T-cell (primary cell): ENCODE measurements around the gene SLC43A3. TPM values are rescaled to one million over a fixed set of nuclear protein-coding genes. Genes with fewer than 3 reads are reported as not detected.

Experiments
- ATAC-seq, 4 experiments: fragments of 200-7000 bp in 3 of 4; fragments of 150-1000 bp in 1 of 4; cut with Tn5 transposase; replicated peaks in 1 of 4; 1 replicate in 3 of 4; 2 replicates in 1 of 4; pipeline ENCODE4 v1.10.0; 2021; ENCODE audit warnings: moderate library complexity in 3 of 4, mild to moderate bottlenecking in 2 of 4, moderate number of reproducible peaks in 1 of 4
- CTCF ChIA-PET, 2 donors: fragments of 300-600 bp; sonication (Branson Sonifier 250); formaldehyde crosslinking; loops; one replicate each; lab custom pipeline; 2022; ENCODE audit warnings: antibody characterized with exemption in 2 of 2; lab: Charles Lee
- POLR2A ChIA-PET, 2 donors: fragments of 300-600 bp; sonication (Branson Sonifier 250); formaldehyde crosslinking; loops; one replicate each; lab custom pipeline; 2022; ENCODE audit warnings: antibody characterized with exemption in 2 of 2; lab: Charles Lee
- DNase-seq, 35 experiments: peaks; one replicate each; pipeline versions ENCODE4 v3.0.0 to v3.0.0-alpha.2; 2013 to 2023
- H3K27ac ChIP-seq: one replicate; pipeline ENCODE4 v1.5.1; 2013; ENCODE audit warnings: low read length
- H3K27me3 ChIP-seq, 2 experiments: replicated peaks in 1 of 2; 1 replicate in 1 of 2; 2 replicates in 1 of 2; pipeline versions ENCODE4 v1.6.1 to v1.7.0; 2013; ENCODE audit warnings: low read length in 1 of 2, mixed read lengths in 1 of 2; ENCODE audit not compliant: control insufficient read depth in 2 of 2, insufficient read depth in 2 of 2; ENCODE audit errors: extremely low read depth in 1 of 2
- H3K36me3 ChIP-seq, 2 donors: 1 replicate in 1 of 2; 2 replicates in 1 of 2; pipeline versions ENCODE4 v1.6.1 to v1.7.0; 2013; ENCODE audit warnings: low read length in 1 of 2; ENCODE audit not compliant: control insufficient read depth in 2 of 2, insufficient read depth in 1 of 2; ENCODE audit errors: extremely low read depth in 1 of 2
- H3K4me1 ChIP-seq, 2 experiments: 1 replicate in 1 of 2; 2 replicates in 1 of 2; pipeline versions ENCODE4 v1.6.1 to v1.7.0; 2013; ENCODE audit warnings: low read length in 2 of 2, mixed read lengths in 1 of 2; ENCODE audit not compliant: insufficient read depth in 2 of 2, control insufficient read depth in 1 of 2; ENCODE audit errors: extremely low read depth in 1 of 2
- H3K4me3 ChIP-seq, 2 donors: 1 replicate in 1 of 2; 2 replicates in 1 of 2; pipeline versions ENCODE4 v1.5.1 to v1.7.0; 2013; ENCODE audit warnings: mild to moderate bottlenecking in 2 of 2, low read length in 1 of 2, moderate library complexity in 1 of 2; ENCODE audit not compliant: control insufficient read depth in 1 of 2; ENCODE audit errors: extremely low read depth in 1 of 2
- H3K9me3 ChIP-seq: 2 replicates; pipeline ENCODE4 v1.7.0; 2013
- H3K27ac Mint-ChIP-seq, 2 donors: one replicate each; pipeline ENCODE4 v1.8.0; 2020 to 2021; ENCODE audit warnings: mild to moderate bottlenecking in 2 of 2, mixed read lengths in 2 of 2
- H3K27me3 Mint-ChIP-seq, 2 donors: one replicate each; pipeline ENCODE4 v1.8.0; 2021 to 2022; ENCODE audit warnings: mixed read lengths in 2 of 2
- H3K36me3 Mint-ChIP-seq: one replicate; pipeline ENCODE4 v1.8.0; 2021; ENCODE audit warnings: mixed read lengths
- H3K4me1 Mint-ChIP-seq, 3 donors: one replicate each; pipeline ENCODE4 v1.8.0; 2020 to 2022; ENCODE audit warnings: mixed read lengths in 3 of 3, mild to moderate bottlenecking in 1 of 3
- H3K4me3 Mint-ChIP-seq, 3 donors: one replicate each; pipeline ENCODE4 v1.8.0; 2020 to 2022; ENCODE audit warnings: mild to moderate bottlenecking in 3 of 3, mixed read lengths in 3 of 3, moderate library complexity in 3 of 3
- H3K9me3 Mint-ChIP-seq, 3 donors: one replicate each; pipeline ENCODE4 v1.8.0; 2020 to 2022; ENCODE audit warnings: mixed read lengths in 3 of 3
- WGBS: methylation state at CpG from one replicate; pipeline ENCODE4 v1.1.5; 2013; ENCODE audit warnings: missing lambda C conversion rate; ENCODE audit not compliant: insufficient coverage; 5-methylcytosine and 5-hydroxymethylcytosine counted together
- total RNA-seq, 35 experiments: library from RNA in 6 of 35; stranded (reverse) in 6 of 35; fragments of 120-200 nt in 1 of 35; gene quantifications; one replicate each; pipeline versions ENCODE4 v1.2.1 to v1.2.4 and lab custom pipeline; 2013 to 2026

Gene SLC43A3
- total RNA-seq, 5 donors from 2014 or later (not counting 1 experiment from before 2014, with no cell fraction given) = 9.9 to 18.1 (median 13.6) TPM

DNA sequence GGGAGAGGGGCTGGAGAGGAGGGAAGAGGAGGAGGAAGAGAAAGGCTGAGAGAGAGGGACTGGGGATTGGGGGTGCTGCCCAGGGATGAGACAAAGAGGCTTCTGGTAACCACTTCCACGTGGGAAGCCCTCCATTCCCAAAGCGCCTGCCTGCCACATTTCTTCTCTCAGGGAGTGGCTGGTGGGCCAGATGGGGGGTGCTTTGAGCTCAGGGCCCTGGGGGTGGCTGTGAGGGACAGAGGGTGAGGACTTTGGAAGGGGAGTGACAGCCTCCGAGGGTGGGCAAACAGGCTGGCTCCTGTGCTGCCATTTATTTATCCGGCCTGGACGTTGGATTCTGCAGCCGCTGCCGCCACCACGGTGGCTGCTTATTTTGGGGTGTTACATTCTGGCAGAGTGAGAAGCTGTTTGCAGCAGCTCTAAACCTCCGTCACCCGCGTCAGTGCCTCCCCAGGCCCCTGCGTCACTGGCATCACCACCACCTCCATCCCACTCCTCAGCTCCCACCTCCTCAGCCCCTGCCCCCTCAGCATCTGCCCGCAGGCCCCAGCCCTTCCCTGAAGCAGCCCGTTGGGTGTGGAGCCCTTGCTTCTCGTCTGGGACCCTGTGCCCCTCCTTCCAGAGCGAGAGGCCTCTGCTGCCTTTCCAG lies 35.0 kb upstream of the SLC43A3 start:
- CTCF ChIA-PET = interaction anchor here in 1 of 2 donors (0.6 to 5.8 kb wide), 2 partner anchors 28 to 65 kb away, joined by 4 to 43 read pairs; no protein-coding TSS in a partner anchor
- Histone ChIP-seq H3K9me3 (no peaks in the 10 kb centered on the region), H3K36me3 (no peaks in the 10 kb centered on the region), H3K27ac (no peak overlapping the region), H3K27me3 (peaks cover 4 to 63% of the 10 kb centered on the region in 2 experiments), H3K4me3 (no peak overlapping the region), H3K4me1 (peaks cover 14 to 43% of the 10 kb centered on the region in 2 experiments)
- ATAC-seq (no peak), DNase-seq (no peak)
- Mint-ChIP-seq H3K27ac (no peak overlapping the region), H3K9me3 (no peaks in the 10 kb centered on the region), H3K4me3 (peak overlapping the region in 2 of 3 donors; percentile 37 to 97), H3K4me1 (peaks cover 22 to 38% (median 29%) of the 10 kb centered on the region in 3 donors), H3K36me3 (no peaks in the 10 kb centered on the region), H3K27me3 (peaks cover 31 to 38% of the 10 kb centered on the region in 2 donors)
- WGBS = 90% methylated on average over 11 of the region's 16 CpGs
- POLR2A ChIA-PET = no interaction called here

DNA sequence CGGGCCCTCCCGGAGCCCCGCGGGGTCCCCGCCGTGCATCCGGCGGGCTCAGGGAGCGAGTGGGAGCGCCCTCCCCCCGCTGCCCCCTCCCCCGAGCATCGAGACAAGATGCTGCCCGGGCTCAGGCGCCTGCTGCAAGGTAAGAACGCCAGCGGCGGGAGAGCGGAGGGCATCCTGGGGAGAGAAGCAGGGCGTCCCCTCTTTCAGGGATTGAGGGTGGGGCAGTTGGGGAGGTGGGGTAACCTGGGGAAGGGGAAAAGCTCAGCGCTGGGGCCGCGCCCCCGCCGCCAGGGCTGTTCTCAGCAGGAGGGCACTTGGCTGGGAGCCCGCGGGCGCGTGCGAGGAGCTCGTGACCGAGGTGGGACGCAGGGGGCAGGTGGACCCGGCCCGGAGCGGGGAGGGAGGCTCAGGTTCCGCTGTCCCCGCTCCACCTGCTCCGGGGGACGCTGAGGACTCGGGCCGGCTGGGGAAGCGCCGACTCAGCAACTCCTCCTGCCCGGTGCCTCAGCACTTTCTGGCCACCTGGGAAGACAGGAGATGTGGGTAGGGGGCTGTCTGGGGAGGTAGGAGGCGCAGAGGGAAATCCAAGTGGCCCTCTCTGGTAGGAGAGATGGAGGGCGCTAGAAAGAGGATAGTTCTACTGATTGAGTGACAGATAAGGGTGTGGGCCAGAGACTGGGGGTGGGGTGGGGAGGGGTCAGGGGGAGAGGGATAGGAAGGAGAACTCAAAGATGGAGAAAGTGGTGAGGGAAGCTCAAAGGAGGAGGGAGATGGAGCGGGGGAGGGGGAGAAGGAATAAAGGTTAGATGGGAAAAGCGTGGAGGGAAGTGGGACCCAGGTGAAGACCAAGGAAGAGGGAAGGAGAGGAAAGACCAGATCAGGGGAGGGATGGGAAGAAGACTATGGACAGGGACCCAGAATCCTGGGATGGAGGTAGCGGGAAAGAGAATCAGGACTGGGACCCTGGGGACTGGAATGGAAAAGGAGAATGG lies 34.1 kb upstream of the SLC43A3 start:
- peak in 1 of 4 experiments; percentile 5 for ATAC-seq
- peaks cover 14 to 44% of the 10 kb centered on the region in 2 experiments for H3K4me1 ChIP-seq
- Mint-ChIP-seq H3K27me3 (peaks cover 33 to 39% of the 10 kb centered on the region in 2 donors), H3K9me3 (no peaks in the 10 kb centered on the region), H3K36me3 (no peaks in the 10 kb centered on the region), H3K4me1 (peaks cover 23 to 39% (median 31%) of the 10 kb centered on the region in 3 donors), H3K4me3 (peak overlapping the region; percentile 6 to 97 (median 37)), H3K27ac (no peak overlapping the region)
- ChIA-PET POLR2A (no interaction called here), CTCF (interaction anchor here (0.7 to 5.8 kb wide), 3 partner anchors 32 to 66 kb away, joined by 4 to 43 read pairs (median 6); no protein-coding TSS in a partner anchor)
- peak overlapping the region in 1 of 2 donors; percentile 15 for H3K4me3 ChIP-seq
- H3K27ac ChIP-seq = no peak overlapping the region
- 15% methylated on average over 34 of the region's 50 CpGs for WGBS
- peaks cover 4 to 71% of the 10 kb centered on the region in 2 experiments for H3K27me3 ChIP-seq
- no peaks in the 10 kb centered on the region for H3K36me3 ChIP-seq
- no peaks in the 10 kb centered on the region for H3K9me3 ChIP-seq
- peak in 5 of 35 experiments; percentile 8 to 19 (median 11) for DNase-seq

DNA sequence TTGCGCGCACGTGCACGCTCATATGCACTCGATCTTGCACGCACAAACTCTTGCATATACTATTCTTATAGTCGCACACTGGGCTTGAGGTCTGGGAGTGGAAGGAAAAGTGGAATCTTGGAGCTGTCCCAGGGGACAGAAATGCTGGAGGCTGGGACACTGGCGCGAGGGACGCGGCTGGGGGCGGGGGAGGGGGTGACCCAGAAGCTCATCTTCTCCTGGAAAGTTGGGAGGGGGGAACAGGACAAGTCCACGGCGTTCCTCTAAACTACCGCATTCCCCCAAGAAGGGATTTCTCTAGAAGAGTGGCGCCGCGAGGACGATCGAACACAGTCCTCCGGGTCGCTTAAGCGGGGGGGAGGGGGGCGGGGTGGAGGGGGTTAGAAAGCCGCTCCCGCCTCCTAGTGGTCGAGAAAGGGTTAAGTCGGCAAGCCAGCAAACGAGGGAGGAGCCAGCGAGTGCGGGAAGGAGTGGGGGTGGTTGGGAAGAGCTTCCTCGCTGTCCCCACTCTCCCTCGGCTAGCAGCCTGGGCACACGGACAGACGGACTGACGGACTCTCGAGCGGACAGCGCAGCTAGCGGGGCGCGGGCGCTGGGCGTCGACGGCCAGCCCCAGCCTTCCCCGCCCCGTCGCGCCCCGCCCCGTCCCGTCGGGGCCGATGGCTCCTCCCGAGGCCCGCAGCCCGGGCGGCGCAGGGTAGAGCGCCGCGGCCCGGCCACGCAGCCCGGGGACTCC lies 33.3 kb upstream of the SLC43A3 start, which contains the start of gene RTN4RL2:
Gene RTN4RL2, plus strand, starts transcription at position 507 of the 736 bp plus-strand sequence. CDS start 338 bp downstream, outside the sequence.
- no peaks in the 10 kb centered on the region for H3K9me3 ChIP-seq
- peaks cover 4 to 74% of the 10 kb centered on the region in 2 experiments for H3K27me3 ChIP-seq
- Mint-ChIP-seq H3K4me3 (peak within 1 kb of the TSS; percentile 72 to 97 (median 74)), H3K4me1 (peaks cover 23 to 39% (median 31%) of the 10 kb centered on the region in 3 donors), H3K27me3 (peaks cover 33 to 42% of the 10 kb centered on the region in 2 donors), H3K9me3 (no peaks in the 10 kb centered on the region), H3K36me3 (no peaks in the 10 kb centered on the region), H3K27ac (peak within 1 kb of the TSS in 1 of 2 donors; percentile 17)
- no peaks in the 10 kb centered on the region for H3K36me3 ChIP-seq
- WGBS = under 1% methylated on average over 42 of the region's 66 CpGs
- ATAC-seq (peak; percentile 38 to 57 (median 47)), DNase-seq (peak in 4 of 35 experiments; percentile 16 to 43 (median 23))
- ChIA-PET CTCF (interaction anchor here (0.6 to 5.8 kb wide), 7 partner anchors 33 to 936 kb away, joined by 3 to 43 read pairs (median 4); no protein-coding TSS in a partner anchor), POLR2A (interaction anchor here in 1 of 2 donors (0.7 kb wide), 1 partner anchor 167 kb away, joined by 4 read pairs; no protein-coding TSS in a partner anchor)
- peak within 1 kb of the TSS; percentile 24 to 74 for H3K4me3 ChIP-seq
- H3K4me1 ChIP-seq = peaks cover 14 to 44% of the 10 kb centered on the region in 2 experiments
- no peak within 1 kb of the TSS for H3K27ac ChIP-seq

DNA sequence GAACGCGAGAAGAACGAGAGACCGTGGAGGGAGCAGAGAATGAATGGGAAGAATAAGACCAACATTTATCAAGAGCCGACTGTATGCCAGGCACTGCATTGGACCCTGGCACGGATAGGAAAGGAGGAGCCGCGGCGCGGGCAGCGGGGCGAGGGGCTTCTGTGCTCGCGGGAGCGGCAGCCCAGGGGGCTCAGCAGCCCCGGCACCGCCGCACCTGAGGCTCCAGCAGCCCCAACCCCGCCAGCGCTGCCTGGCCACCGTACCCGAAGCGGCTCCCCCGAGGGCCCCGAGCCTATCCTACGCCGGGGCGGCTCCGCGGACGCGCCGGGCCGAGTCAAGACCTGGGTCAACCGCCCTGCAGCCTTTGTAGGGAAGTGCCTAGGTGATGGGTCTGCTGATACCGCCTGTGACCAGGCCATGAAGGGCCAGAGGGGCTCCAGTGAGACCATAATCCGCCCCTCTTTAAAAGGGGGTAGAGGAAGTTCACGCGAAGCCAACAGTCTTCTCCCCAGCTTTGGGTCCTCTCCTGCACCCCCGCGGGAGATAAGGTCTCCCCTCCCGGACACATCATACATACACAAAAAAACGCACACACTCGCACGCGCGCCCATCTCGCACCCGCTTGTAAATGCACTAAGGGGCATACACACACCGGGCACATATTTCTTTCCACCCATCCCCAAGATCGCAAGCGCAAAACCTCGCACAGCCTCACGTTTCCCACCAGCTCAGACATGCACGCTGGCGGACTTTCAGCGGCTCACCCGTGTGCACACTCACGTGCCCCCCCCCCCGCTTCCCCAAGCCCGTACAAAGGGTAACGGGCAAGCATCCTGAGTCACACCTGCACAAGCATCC lies 32.5 kb upstream of the SLC43A3 start:
- Histone ChIP-seq H3K27ac (no peak overlapping the region), H3K36me3 (no peaks in the 10 kb centered on the region), H3K9me3 (no peaks in the 10 kb centered on the region), H3K27me3 (peaks cover 4 to 74% of the 10 kb centered on the region in 2 experiments), H3K4me3 (peak overlapping the region; percentile 39 to 74), H3K4me1 (peaks cover 14 to 44% of the 10 kb centered on the region in 2 experiments)
- peak overlapping the region in 1 of 2 donors; percentile 54 for H3K27ac Mint-ChIP-seq
- no peaks in the 10 kb centered on the region for H3K36me3 Mint-ChIP-seq
- H3K4me3 Mint-ChIP-seq = peak overlapping the region; percentile 78 to 97 (median 84)
- ATAC-seq = peak; percentile 25 to 36 (median 26)
- peak in 7 of 35 experiments; percentile 13 to 47 (median 20) for DNase-seq
- CTCF ChIA-PET = interaction anchor here (0.6 to 5.8 kb wide), 22 partner anchors 15 to 243 kb away, joined by 3 to 46 read pairs (median 6); partner anchors contain the start of gene SLC43A3 (in 1 of the 2)
- POLR2A ChIA-PET = interaction anchor here (0.6 to 0.7 kb wide), 2 partner anchors 119 to 167 kb away, joined by 3 to 4 read pairs; no protein-coding TSS in a partner anchor
- H3K9me3 Mint-ChIP-seq = no peaks in the 10 kb centered on the region
- WGBS = 1% methylated on average over 48 of the region's 62 CpGs
- peaks cover 23 to 39% (median 31%) of the 10 kb centered on the region in 3 donors for H3K4me1 Mint-ChIP-seq
- peaks cover 33 to 46% of the 10 kb centered on the region in 2 donors for H3K27me3 Mint-ChIP-seq
